GM12801 (cell line): ENCODE results near the gene NEK9.

Experiments
- CTCF ChIP-seq: IDR thresholded peaks from one replicate; pipeline ENCODE4 v1.5.1; 2011; ENCODE audit warnings: control low read depth; ENCODE audit not compliant: insufficient read length; ENCODE audit errors: extremely low read depth

The NEK9 gene

DNA sequence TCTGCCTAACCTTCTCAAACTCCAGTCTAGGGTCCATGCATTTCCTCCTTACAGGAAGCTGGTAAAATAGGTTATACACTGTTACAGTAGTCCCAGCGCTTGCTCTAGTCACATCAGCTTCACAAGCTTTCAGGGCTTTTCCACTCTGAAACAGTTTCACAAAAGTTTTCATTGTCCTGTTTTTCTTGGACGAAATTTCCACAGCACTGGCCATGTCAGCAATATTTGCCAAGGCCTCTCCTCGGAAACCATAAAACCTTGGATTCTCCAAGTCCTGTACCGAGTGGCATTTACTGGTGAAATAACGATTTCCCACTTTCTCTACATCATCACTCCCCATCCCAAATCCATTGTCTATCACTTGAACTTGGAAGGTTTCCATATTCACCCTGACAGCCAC, 77.7 kb downstream of the NEK9 start:
- no peak for TF ChIP-seq CTCF

DNA sequence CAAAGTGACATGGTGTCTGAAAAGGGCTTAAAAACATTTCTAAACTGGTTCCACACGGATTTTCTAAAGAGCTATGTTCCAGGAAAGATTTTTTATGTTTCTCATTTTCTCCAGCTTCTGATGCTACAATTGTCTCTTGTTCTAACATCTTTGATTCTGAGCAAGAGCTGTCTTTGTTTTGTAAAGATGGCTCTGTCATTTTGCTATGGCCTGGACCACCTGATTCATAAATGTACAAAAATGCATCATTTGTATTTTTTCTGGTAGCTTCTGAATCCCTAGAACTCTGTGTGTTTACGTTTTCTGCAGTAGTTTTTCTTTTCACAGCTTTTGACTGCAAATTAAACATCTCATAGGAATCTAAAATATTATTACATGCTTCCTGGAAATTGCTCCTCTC, 78.7 kb downstream of the NEK9 start:
- TF ChIP-seq CTCF = no peak

GRCh38 chr14:75047506-75047905, 79.3 kb downstream of the NEK9 start:
- no peak for TF ChIP-seq CTCF

GRCh38 chr14:75046899-75047298, 79.9 kb downstream of the NEK9 start:
- TF ChIP-seq CTCF = no peak

- no peak for TF ChIP-seq CTCF
Measured at GRCh38 chr14:75046275-75046674, 80.6 kb downstream of the NEK9 start.

- no peak for TF ChIP-seq CTCF
Measured at GRCh38 chr14:75044752-75045151, 82.1 kb downstream of the NEK9 start.

DNA sequence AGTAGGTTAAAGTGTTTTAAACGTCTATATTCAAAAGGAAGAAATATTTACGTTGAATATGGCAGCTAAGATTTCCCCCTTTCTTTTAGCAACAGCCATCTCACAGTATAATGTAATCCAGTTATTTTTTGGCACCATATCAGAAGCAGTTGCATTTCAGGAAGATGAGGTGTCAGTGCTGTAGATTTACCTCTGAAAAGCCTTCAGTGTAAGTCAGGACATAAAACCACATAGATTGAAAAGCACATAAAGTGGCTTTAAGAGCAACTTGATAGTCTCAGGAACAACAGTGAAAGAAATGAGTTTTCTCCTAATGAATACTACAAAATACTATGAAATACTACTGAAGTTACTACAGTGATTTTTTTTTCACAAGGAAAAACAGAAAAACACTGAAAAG, 82.5 kb downstream of the NEK9 start:
- TF ChIP-seq CTCF = no peak

DNA sequence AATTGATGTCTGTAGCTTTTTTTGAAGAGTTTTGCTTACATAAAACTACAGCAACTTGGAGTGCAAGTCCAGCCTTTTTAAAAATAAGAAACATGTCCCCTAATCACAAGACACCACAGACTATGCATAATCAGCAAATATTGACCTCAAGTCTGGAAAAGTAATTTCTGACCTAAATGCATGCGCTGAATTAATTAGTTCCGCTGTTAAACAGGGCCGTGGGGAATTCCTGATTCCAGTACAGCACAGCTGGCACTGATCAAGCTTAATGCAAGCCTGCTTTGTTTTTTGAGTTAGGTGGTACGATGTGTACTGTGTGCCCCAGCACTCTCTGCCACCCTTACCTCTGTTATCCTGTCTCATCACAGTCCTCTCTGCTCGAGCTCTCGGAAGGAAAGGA, 84.8 kb downstream of the NEK9 start:
- no peak for TF ChIP-seq CTCF
